Peyer's patch (tissue), 4 donors: ENCODE results near the gene UBE2S. TPM values are rescaled to one million over a fixed set of nuclear protein-coding genes. Genes with fewer than 3 reads are reported as not detected.

ENCODE experiments used
- DNase-seq, 3 donors: peaks; one replicate each; pipeline ENCODE4 v3.0.0-alpha.2; 2017 to 2019
- H3K27ac ChIP-seq, 4 donors: fragments of 200-600 bp; sonication (generic); one replicate each; pipeline ENCODE4 v1.5.1; 2016 to 2019
- H3K27me3 ChIP-seq, 2 donors: fragments of 200-600 bp; sonication (generic); one replicate each; pipeline ENCODE4 v1.5.1; 2019
- H3K36me3 ChIP-seq, 3 donors: fragments of 200-600 bp; sonication (generic); one replicate each; pipeline ENCODE4 v1.5.1; 2016 to 2019
- H3K4me1 ChIP-seq, 4 donors: fragments of 200-600 bp; sonication (generic); one replicate each; pipeline ENCODE4 v1.5.1; 2016 to 2019
- H3K4me3 ChIP-seq, 4 donors: fragments of 200-600 bp; sonication (generic); 1 replicate in 3 of 4; 2 replicates in 1 of 4; pipeline ENCODE4 v1.5.1; 2016 to 2019; ENCODE audit warnings: mild to moderate bottlenecking in 1 of 4
- H3K9me3 ChIP-seq, 4 donors: fragments of 200-600 bp; sonication (generic); one replicate each; pipeline ENCODE4 v1.5.1; 2016 to 2019; ENCODE audit warnings: mild to moderate bottlenecking in 1 of 4
- POLR2A ChIP-seq, 2 donors: fragments of 450-650 bp; IDR thresholded peaks; one replicate each; pipeline ENCODE4 v1.5.1; 2017; ENCODE audit warnings: antibody characterized with exemption in 2 of 2, mild to moderate bottlenecking in 2 of 2, moderate library complexity in 2 of 2
- total RNA-seq, 4 donors: library from RNA; depleted of rRNA; stranded (reverse); fragments of >200 nt; gene quantifications; one replicate each; pipeline ENCODE4 v1.1.0, GENCODE V29; 2016
- TF ChIP-seq, protein P1 (sequence below), 6 experiments: fragments of 450-650 bp in 4 of 6; fragments of 200-600 bp in 2 of 6; sonication (generic) in 1 of 6; IDR thresholded peaks; one replicate each; pipeline ENCODE4 v1.5.1; 2017 to 2019; ENCODE audit warnings: antibody characterized with exemption in 6 of 6, mild to moderate bottlenecking in 3 of 6, moderate library complexity in 1 of 6

Gene UBE2S
- total RNA-seq, 4 donors from 2014 or later, result 5.2 to 9.1 (median 7.6) TPM

DNA sequence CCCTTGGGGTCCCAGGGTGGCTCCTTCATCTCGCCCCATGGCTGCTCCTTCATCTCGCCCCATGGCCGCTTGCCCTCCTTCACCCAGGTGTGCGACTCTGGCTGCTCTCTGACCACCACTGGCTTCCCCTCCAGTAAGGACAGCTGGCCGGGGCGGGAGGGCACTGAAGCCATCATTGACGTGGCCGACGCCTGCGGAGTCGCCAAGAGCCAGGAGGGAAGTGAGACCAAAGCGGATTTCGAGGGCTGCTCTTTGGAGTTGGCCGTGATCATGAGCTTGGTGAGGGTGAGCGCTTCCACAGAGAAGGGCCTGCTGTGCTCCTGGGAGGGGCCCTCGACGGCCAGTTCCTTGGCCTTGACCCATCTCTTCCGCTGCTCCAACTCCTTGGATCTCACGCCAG is 49.1 kb downstream of the UBE2S start:
- H3K27me3 ChIP-seq, result peaks cover 0 to 14% of the 10 kb centered on the region in 2 donors
- TF ChIP-seq POLR2A (IDR thresholded peaks at IDR 0.05), result no peak
- TF ChIP-seq, protein P1, sequence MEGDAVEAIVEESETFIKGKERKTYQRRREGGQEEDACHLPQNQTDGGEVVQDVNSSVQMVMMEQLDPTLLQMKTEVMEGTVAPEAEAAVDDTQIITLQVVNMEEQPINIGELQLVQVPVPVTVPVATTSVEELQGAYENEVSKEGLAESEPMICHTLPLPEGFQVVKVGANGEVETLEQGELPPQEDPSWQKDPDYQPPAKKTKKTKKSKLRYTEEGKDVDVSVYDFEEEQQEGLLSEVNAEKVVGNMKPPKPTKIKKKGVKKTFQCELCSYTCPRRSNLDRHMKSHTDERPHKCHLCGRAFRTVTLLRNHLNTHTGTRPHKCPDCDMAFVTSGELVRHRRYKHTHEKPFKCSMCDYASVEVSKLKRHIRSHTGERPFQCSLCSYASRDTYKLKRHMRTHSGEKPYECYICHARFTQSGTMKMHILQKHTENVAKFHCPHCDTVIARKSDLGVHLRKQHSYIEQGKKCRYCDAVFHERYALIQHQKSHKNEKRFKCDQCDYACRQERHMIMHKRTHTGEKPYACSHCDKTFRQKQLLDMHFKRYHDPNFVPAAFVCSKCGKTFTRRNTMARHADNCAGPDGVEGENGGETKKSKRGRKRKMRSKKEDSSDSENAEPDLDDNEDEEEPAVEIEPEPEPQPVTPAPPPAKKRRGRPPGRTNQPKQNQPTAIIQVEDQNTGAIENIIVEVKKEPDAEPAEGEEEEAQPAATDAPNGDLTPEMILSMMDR (IDR thresholded peaks at IDR 0.05), result no peak
- DNase-seq, result no peak
- H3K4me3 ChIP-seq, result no peak overlapping the region
- H3K27ac ChIP-seq, result no peak overlapping the region
- peaks cover 3 to 14% (median 9%) of the 10 kb centered on the region in 4 donors for H3K4me1 ChIP-seq
- no peaks in the 10 kb centered on the region for H3K36me3 ChIP-seq
- no peaks in the 10 kb centered on the region for H3K9me3 ChIP-seq

DNA sequence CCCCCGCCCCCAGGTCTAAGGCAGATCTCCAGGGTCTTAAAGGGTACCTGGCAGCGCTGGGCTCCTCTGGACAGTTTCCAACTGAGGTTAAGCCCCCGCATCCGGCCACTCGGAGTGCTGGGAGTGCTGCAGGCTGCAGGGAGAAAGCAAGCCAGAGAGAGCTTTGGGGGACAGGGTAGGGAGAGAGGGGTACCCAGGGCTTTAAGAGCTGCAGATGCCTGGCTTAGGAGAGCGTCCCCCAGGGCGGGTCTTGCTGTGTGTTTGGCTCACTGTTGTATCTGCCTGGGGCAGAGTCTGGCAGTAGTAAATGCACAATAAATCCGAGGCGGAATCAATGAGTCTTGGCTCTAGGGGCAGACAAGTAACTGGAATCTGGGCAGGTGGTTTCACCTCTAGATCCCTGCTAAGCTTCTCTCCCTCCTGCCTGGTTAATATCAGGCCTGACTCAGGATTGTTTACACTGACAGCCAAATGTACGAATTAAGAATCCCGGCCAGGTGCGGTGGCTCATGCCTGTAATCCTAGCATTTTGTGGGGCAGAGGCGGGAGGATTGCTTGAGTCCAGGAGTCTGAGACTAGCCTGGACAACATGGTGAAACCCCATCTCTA is 52.3 kb downstream of the UBE2S start:
- no peak overlapping the region for H3K4me3 ChIP-seq
- TF ChIP-seq, protein P1 (IDR thresholded peaks at IDR 0.05), result no peak
- no peak for TF ChIP-seq POLR2A (IDR thresholded peaks at IDR 0.05)
- peaks cover 3 to 26% (median 11%) of the 10 kb centered on the region in 4 donors for H3K4me1 ChIP-seq
- no peak for DNase-seq
- no peak overlapping the region for H3K27ac ChIP-seq
- peaks cover 0 to 27% of the 10 kb centered on the region in 2 donors for H3K27me3 ChIP-seq
- H3K36me3 ChIP-seq, result no peaks in the 10 kb centered on the region
- H3K9me3 ChIP-seq, result no peaks in the 10 kb centered on the region

DNA sequence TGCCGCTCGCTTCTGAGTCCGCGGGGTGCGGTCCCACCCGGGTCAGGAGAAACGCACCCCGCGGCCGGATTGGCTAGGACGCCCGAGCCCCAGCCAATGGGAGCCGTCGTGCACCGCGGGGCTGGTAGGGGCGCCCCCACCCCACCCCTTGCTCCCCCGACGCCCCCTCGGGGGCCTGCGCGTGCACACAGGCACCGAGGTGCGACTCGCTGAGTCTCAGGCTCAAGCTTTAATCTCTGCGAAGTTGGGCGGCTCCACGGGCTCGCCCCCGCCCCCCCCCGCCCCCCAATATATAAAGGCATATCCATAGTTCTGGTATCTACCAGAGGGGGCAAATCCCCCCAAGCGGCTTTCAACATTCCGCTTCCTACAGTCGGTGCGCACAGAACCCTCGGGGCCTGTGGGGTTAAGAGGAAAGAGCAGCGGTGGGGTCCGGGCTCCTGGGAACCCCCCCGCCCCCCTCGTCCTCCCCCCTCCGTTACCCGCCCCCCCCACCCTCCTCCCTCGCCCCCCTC is 52.8 kb downstream of the UBE2S start, which contains the start of gene COX6B2:
TSS of gene COX6B2 (minus strand) at position 22 of the 515 bp plus-strand sequence. CDS start 198 bp downstream, outside the sequence.
- TF ChIP-seq, protein P1 (IDR thresholded peaks at IDR 0.05), result no peak
- no peak for TF ChIP-seq POLR2A (IDR thresholded peaks at IDR 0.05)
- peaks cover 3 to 26% (median 11%) of the 10 kb centered on the region in 4 donors for H3K4me1 ChIP-seq
- H3K27me3 ChIP-seq, result peaks cover 0 to 27% of the 10 kb centered on the region in 2 donors
- peak within 1 kb of the TSS; percentile 21 to 51 (median 50) for H3K4me3 ChIP-seq
- H3K9me3 ChIP-seq, result no peaks in the 10 kb centered on the region
- no peaks in the 10 kb centered on the region for H3K36me3 ChIP-seq
- no peak for DNase-seq
- H3K27ac ChIP-seq, result no peak within 1 kb of the TSS

DNA sequence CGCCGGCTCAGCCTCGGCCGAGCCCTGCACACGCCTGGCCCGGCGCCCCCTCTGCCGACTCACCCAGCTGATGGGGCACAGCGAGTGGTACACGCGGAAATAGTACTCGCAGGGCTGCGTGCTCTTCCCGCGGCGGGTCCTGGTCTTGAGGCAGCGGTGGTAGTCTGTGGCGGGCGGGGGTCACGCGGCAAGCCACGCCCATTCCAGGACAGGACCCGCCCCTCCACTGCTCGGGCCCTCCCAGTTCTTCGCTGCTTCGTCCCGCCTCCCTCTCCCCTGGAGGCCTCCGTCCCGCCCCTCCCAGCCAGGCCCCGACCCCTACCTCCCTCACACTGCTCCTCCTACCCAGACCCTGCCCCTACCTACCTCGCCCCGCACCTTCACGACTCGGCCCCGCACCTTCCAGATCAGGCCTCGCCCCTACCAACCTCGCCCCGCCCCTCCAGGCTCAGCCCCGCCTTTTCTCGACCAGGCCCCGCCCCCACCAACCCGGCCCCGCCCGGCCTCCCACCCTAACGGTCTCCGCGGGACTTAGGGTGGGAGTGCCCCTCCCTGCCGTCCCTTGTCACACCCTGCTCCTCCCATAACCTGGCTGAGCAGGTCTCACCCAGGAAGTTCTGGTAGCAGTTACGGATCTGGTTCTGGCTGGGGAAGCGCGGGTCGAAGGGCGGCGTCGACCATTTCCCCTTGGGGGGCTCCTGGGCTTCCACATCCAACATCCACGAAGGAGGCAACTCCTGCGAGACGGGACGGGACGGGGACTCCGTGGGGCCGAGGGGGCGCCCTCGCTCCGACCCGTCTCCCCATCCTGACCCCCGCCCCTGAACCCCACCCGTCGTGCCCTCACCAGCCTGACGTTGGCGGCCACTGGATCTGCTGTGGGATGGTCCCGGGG is 53.5 kb downstream of the UBE2S start:
- Histone ChIP-seq H3K27me3 (peaks cover 0 to 27% of the 10 kb centered on the region in 2 donors), H3K9me3 (no peaks in the 10 kb centered on the region), H3K36me3 (no peaks in the 10 kb centered on the region), H3K4me3 (peak overlapping the region; percentile 21 to 51 (median 50)), H3K4me1 (peaks cover 3 to 26% (median 11%) of the 10 kb centered on the region in 4 donors), H3K27ac (no peak overlapping the region)
- TF ChIP-seq, protein P1 (IDR thresholded peaks at IDR 0.05), result no peak
- TF ChIP-seq POLR2A (IDR thresholded peaks at IDR 0.05), result no peak
- peak; percentile 55 to 87 (median 81) for DNase-seq

DNA sequence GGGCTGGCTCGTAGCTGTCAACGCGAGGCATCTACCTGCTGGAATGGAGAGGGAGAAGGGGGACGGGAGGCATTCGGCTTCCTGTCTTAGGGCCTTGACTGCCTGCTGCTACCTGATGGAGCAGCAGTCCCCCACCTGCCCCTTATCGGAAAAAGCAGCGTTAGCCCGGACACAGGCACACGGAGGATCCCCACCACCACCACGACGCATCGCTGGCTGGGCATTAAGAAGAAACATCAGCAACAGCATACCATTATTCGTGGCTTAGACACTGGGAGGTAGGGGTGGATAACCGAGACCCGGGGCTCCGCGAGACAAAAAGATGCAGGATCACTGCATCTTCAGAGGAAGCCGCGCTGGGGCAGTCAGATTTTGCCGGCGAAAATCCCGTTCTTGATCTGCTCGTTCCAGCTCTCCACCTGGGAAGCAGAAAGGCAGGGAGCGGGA is 54.2 kb downstream of the UBE2S start:
- H3K27ac ChIP-seq, result no peak overlapping the region
- H3K27me3 ChIP-seq, result peaks cover 0 to 27% of the 10 kb centered on the region in 2 donors
- H3K36me3 ChIP-seq, result no peaks in the 10 kb centered on the region
- peaks cover 3 to 26% (median 11%) of the 10 kb centered on the region in 4 donors for H3K4me1 ChIP-seq
- DNase-seq, result no peak
- TF ChIP-seq, protein P1 (IDR thresholded peaks at IDR 0.05), result no peak
- TF ChIP-seq POLR2A (IDR thresholded peaks at IDR 0.05), result no peak
- H3K9me3 ChIP-seq, result no peaks in the 10 kb centered on the region
- H3K4me3 ChIP-seq, result peak overlapping the region; percentile 21 to 51 (median 50)
